ENCODE data around the gene TMEM143.
"Not testable (repeated sequence)": the region's sequence is repeated elsewhere in the genome, so short reads cannot be mapped to it uniquely, and the experiment has no call there.

TMEM143 gene

GRCh38 chr19:48381178-48381950 lies 17.6 kb upstream of the TMEM143 start:
- TF ChIP-seq MAX (IDR thresholded peaks at IDR 0.05; ENCODE audit: low read depth, low read length) (no peak), MYC (IDR thresholded peaks at IDR 0.05; ENCODE audit: low read depth, low read length) (no peak), CTCF (IDR thresholded peaks at IDR 0.05; ENCODE audit: low read depth, low read length) (peak; percentile 23)
- no peak overlapping the region for H3K4me3 ChIP-seq (ENCODE audit: low read depth, low read length)
- DNase-seq (ENCODE audit: low read depth) = no peak

GRCh38 chr19:48379058-48379457 lies 15.3 kb upstream of the TMEM143 start:
- TF ChIP-seq CTCF (IDR thresholded peaks at IDR 0.05; ENCODE audit: low read depth, low read length) (no peak), POLR2A (IDR thresholded peaks at IDR 0.05; ENCODE audit: extremely low read depth, insufficient read length) (no peak), MYC (IDR thresholded peaks at IDR 0.05; ENCODE audit: low read depth, low read length) (no peak), MAX (IDR thresholded peaks at IDR 0.05; ENCODE audit: low read depth, low read length) (no peak)
- DNase-seq (ENCODE audit: low read depth) = peak; percentile 55
- H3K4me3 ChIP-seq (ENCODE audit: low read depth, low read length) = no peak overlapping the region

- H3K4me3 ChIP-seq (ENCODE audit: low read depth, low read length) = no peak overlapping the region
- DNase-seq (ENCODE audit: low read depth) = peak; percentile 51
- TF ChIP-seq MAX (IDR thresholded peaks at IDR 0.05; ENCODE audit: low read depth, low read length) (no peak), MYC (IDR thresholded peaks at IDR 0.05; ENCODE audit: low read depth, low read length) (no peak), POLR2A (IDR thresholded peaks at IDR 0.05; ENCODE audit: extremely low read depth, insufficient read length) (no peak), CTCF (IDR thresholded peaks at IDR 0.05; ENCODE audit: low read depth, low read length) (no peak)
Observed at GRCh38 chr19:48378194-48378570, 14.4 kb upstream of the TMEM143 start.

- no peak overlapping the region for H3K4me3 ChIP-seq (ENCODE audit: low read depth, low read length)
- DNase-seq (ENCODE audit: low read depth) = no peak
- TF ChIP-seq POLR2A (IDR thresholded peaks at IDR 0.05; ENCODE audit: extremely low read depth, insufficient read length) = no peak
- no peak for TF ChIP-seq MAX (IDR thresholded peaks at IDR 0.05; ENCODE audit: low read depth, low read length)
- TF ChIP-seq CTCF (IDR thresholded peaks at IDR 0.05; ENCODE audit: low read depth, low read length) = no peak
- no peak for TF ChIP-seq MYC (IDR thresholded peaks at IDR 0.05; ENCODE audit: low read depth, low read length)
Observed at GRCh38 chr19:48373567-48373966, 9.8 kb upstream of the TMEM143 start.

- TF ChIP-seq CTCF (IDR thresholded peaks at IDR 0.05; ENCODE audit: low read depth, low read length) (no peak), MYC (IDR thresholded peaks at IDR 0.05; ENCODE audit: low read depth, low read length) (no peak), MAX (IDR thresholded peaks at IDR 0.05; ENCODE audit: low read depth, low read length) (no peak), POLR2A (IDR thresholded peaks at IDR 0.05; ENCODE audit: extremely low read depth, insufficient read length) (no peak)
- H3K4me3 ChIP-seq (ENCODE audit: low read depth, low read length) = no peak overlapping the region
- DNase-seq (ENCODE audit: low read depth) = peak; percentile 48
Observed at GRCh38 chr19:48372904-48373303, 9.2 kb upstream of the TMEM143 start.

GRCh38 chr19:48371771-48372170 lies 8.0 kb upstream of the TMEM143 start:
- H3K4me3 ChIP-seq (ENCODE audit: low read depth, low read length); DNase-seq (ENCODE audit: low read depth): not testable (repeated sequence)
